Panc1 (cell line): ENCODE results near the gene KIF25.

ENCODE experiments used
- POLR2AphosphoS5 ChIP-seq: IDR thresholded peaks from 2 replicates; pipeline ENCODE4 v1.6.1; 2012; ENCODE audit warnings: mild to moderate bottlenecking, low read depth, low read length, moderate library complexity
- SIN3A ChIP-seq: IDR thresholded peaks from 2 replicates; pipeline ENCODE4 v1.6.1; 2012; ENCODE audit warnings: low read depth, mild to moderate bottlenecking, low read length, moderate library complexity, borderline replicate concordance; ENCODE audit not compliant: insufficient read depth
- TCF7L2 ChIP-seq: IDR thresholded peaks from 2 replicates; pipeline ENCODE4 v1.6.1; 2011; ENCODE audit warnings: mild to moderate bottlenecking, low read depth, low read length, inconsistent platforms
- TF ChIP-seq, protein P1 (sequence below): fragments of 450-650 bp; IDR thresholded peaks from 2 replicates; pipeline ENCODE4 v1.5.1; 2017; ENCODE audit warnings: mild to moderate bottlenecking
- TF ChIP-seq, protein P2 (sequence below), 2 experiments: IDR thresholded peaks; 2 replicates each; pipeline ENCODE4 v1.6.1; 2011 to 2012; ENCODE audit warnings: low read depth in 2 of 2, control low read depth in 1 of 2, low read length in 1 of 2, mild to moderate bottlenecking in 1 of 2, moderate library complexity in 1 of 2; ENCODE audit not compliant: insufficient read depth in 1 of 2

GRCh38 chr6:168015009-168015408, 17.5 kb downstream of the KIF25 start:
- TF ChIP-seq, protein P1, sequence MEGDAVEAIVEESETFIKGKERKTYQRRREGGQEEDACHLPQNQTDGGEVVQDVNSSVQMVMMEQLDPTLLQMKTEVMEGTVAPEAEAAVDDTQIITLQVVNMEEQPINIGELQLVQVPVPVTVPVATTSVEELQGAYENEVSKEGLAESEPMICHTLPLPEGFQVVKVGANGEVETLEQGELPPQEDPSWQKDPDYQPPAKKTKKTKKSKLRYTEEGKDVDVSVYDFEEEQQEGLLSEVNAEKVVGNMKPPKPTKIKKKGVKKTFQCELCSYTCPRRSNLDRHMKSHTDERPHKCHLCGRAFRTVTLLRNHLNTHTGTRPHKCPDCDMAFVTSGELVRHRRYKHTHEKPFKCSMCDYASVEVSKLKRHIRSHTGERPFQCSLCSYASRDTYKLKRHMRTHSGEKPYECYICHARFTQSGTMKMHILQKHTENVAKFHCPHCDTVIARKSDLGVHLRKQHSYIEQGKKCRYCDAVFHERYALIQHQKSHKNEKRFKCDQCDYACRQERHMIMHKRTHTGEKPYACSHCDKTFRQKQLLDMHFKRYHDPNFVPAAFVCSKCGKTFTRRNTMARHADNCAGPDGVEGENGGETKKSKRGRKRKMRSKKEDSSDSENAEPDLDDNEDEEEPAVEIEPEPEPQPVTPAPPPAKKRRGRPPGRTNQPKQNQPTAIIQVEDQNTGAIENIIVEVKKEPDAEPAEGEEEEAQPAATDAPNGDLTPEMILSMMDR, result no peak
- TF ChIP-seq POLR2AphosphoS5, result no peak
- TF ChIP-seq, protein P2, sequence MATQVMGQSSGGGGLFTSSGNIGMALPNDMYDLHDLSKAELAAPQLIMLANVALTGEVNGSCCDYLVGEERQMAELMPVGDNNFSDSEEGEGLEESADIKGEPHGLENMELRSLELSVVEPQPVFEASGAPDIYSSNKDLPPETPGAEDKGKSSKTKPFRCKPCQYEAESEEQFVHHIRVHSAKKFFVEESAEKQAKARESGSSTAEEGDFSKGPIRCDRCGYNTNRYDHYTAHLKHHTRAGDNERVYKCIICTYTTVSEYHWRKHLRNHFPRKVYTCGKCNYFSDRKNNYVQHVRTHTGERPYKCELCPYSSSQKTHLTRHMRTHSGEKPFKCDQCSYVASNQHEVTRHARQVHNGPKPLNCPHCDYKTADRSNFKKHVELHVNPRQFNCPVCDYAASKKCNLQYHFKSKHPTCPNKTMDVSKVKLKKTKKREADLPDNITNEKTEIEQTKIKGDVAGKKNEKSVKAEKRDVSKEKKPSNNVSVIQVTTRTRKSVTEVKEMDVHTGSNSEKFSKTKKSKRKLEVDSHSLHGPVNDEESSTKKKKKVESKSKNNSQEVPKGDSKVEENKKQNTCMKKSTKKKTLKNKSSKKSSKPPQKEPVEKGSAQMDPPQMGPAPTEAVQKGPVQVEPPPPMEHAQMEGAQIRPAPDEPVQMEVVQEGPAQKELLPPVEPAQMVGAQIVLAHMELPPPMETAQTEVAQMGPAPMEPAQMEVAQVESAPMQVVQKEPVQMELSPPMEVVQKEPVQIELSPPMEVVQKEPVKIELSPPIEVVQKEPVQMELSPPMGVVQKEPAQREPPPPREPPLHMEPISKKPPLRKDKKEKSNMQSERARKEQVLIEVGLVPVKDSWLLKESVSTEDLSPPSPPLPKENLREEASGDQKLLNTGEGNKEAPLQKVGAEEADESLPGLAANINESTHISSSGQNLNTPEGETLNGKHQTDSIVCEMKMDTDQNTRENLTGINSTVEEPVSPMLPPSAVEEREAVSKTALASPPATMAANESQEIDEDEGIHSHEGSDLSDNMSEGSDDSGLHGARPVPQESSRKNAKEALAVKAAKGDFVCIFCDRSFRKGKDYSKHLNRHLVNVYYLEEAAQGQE (IDR thresholded peaks at IDR 0.05; ENCODE audit: insufficient read depth in 1 of 2, low read depth in 2 of 2, low read length in 1 of 2), result no peak
- no peak for TF ChIP-seq SIN3A
- TF ChIP-seq TCF7L2, result no peak
